ENCODE data around the gene MUC5B. TPM values are rescaled to one million over a fixed set of nuclear protein-coding genes. Genes with fewer than 3 reads are reported as not detected.

MUC5B gene
- total and polyA plus RNA-seq, 2 of the 13 experiments (the other 11 are each of a cell fraction or from before 2014, with no cell fraction given): 0.01 TPM; not detected in 1

DNA sequence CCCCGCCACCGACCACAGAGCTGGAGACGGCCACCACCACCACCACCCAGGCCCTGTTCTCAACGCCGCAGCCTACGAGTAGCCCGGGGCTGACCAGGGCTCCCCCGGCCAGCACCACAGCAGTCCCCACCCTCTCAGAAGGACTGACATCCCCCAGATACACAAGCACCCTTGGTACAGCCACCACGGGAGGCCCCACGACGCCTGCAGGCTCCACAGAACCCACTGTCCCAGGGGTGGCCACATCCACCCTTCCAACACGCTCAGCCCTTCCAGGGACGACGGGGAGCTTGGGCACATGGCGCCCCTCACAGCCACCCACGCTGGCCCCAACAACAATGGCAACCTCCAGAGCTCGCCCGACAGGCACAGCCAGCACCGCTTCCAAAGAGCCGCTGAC lies 18.8 kb downstream of the MUC5B start:
- CTCF ChIA-PET (ENCODE audit: low intra/inter-chr PET ratio, low total read pairs): no interaction called here
- DNase-seq (ENCODE audit: low spot score): no peak
- no peak overlapping the region for H3K4me2 ChIP-seq (ENCODE audit: low read depth, low read length)
- TF ChIP-seq ZNF850 (CRISPR knock-in tag; conservative IDR thresholded peaks at IDR 0.05) (no peak), NFE2L1 (CRISPR knock-in tag; IDR thresholded peaks at IDR 0.05; ENCODE audit: borderline replicate concordance) (no peak), MZF1 (CRISPR knock-in tag; IDR thresholded peaks at IDR 0.05; ENCODE audit: borderline replicate concordance) (no peak), ZNF775 (CRISPR knock-in tag; IDR thresholded peaks at IDR 0.05; ENCODE audit: borderline replicate concordance) (no peak), PRDM15 (CRISPR knock-in tag; IDR thresholded peaks at IDR 0.05) (no peak), ZFP91 (CRISPR knock-in tag; IDR thresholded peaks at IDR 0.05; ENCODE audit: borderline replicate concordance) (no peak), SOX13 (IDR thresholded peaks at IDR 0.05) (no peak), SOX13 (CRISPR knock-in tag; conservative IDR thresholded peaks at IDR 0.05 in 1 of 2, IDR thresholded peaks at IDR 0.05 in 1 of 2) (no peak), SPEN (CRISPR knock-in tag; IDR thresholded peaks at IDR 0.05; ENCODE audit: low read depth) (no peak), GPN1 (CRISPR knock-in tag; IDR thresholded peaks at IDR 0.05; ENCODE audit: borderline replicate concordance) (no peak), MXI1 (IDR thresholded peaks at IDR 0.05; ENCODE audit: borderline replicate concordance, low read depth, low read length) (no peak), ZNF607 (CRISPR knock-in tag; IDR thresholded peaks at IDR 0.05; ENCODE audit: borderline replicate concordance) (no peak), ATM (IDR thresholded peaks at IDR 0.05; ENCODE audit: borderline replicate concordance) (no peak), MTA3 (CRISPR knock-in tag; IDR thresholded peaks at IDR 0.05) (no peak), CREBL2 (CRISPR knock-in tag; IDR thresholded peaks at IDR 0.05; ENCODE audit: borderline replicate concordance) (no peak), ZMYM4 (CRISPR knock-in tag; IDR thresholded peaks at IDR 0.05) (no peak), NFIB (CRISPR knock-in tag; IDR thresholded peaks at IDR 0.05; ENCODE audit: borderline replicate concordance) (no peak), SATB2 (CRISPR knock-in tag; IDR thresholded peaks at IDR 0.05) (no peak)
- no peak overlapping the region for H3K4me3 ChIP-seq (replicated peaks in 1 of 3; ENCODE audit: insufficient read depth in 1 of 3, low read depth in 2 of 3, low read length in 3 of 3)
- no peak overlapping the region for H3K27ac ChIP-seq (ENCODE audit: extremely low read length, insufficient read depth, low read length)
- no peaks in the 10 kb centered on the region for H4K20me1 ChIP-seq (ENCODE audit: insufficient read depth, low read length)
- FAIRE-seq: no peak
- peaks cover 0 to 3% of the 10 kb centered on the region in 2 experiments; a peak in 2 of 5 replicates for H3K27me3 ChIP-seq (ENCODE audit: control insufficient read depth in 1 of 2, insufficient read depth in 2 of 2, low read length in 2 of 2)
- no CpG with 5 or more reads among the region's 20 CpGs for WGBS (ENCODE audit: low lambda C conversion rate)
- H3K4me1 ChIP-seq (ENCODE audit: insufficient read depth, low read length): no peaks in the 10 kb centered on the region
- no peaks in the 10 kb centered on the region for H3K36me3 ChIP-seq (replicated peaks in 1 of 2; ENCODE audit: control insufficient read depth in 1 of 2, insufficient read depth in 2 of 2, low read length in 2 of 2)
- no peak overlapping the region for H3K9ac ChIP-seq (ENCODE audit: insufficient read depth, low read depth, low read length)
- H2AFZ ChIP-seq (ENCODE audit: low read length): no peak overlapping the region
- no peaks in the 10 kb centered on the region for H3K79me2 ChIP-seq (ENCODE audit: insufficient read depth, low read length)
- no peak for ATAC-seq
- no TSS peak for BruUV-seq (replicated peaks)
- in situ Hi-C loops (cut with HindIII; ENCODE audit: extremely low pct_ligation_motif_present, low pct_unique_long_range_greater_than_20kb) (no loop called here), intact Hi-C loops (cut with micrococcal nuclease; ENCODE audit: unreplicated experiment) (no loop called here)
- H3K9me3 ChIP-seq (ENCODE audit: low read length): no peaks in the 10 kb centered on the region
- POLR2A ChIA-PET: no interaction called here

Measured in HepG2 (cell line).